HUES64 (cell line): ENCODE results near the gene PPM1E.
"Not testable (repeated sequence)": the region's sequence is repeated elsewhere in the genome, so short reads cannot be mapped to it uniquely, and the experiment has no call there.

Source experiments
- H3K27ac ChIP-seq: 2 replicates; pipeline ENCODE4 v1.7.0; 2013; ENCODE audit warnings: low read depth, low read length, inconsistent platforms
- H3K27me3 ChIP-seq: 2 replicates; pipeline ENCODE4 v1.6.1; 2013; ENCODE audit warnings: mild to moderate bottlenecking, low read length; ENCODE audit not compliant: insufficient read depth
- H3K36me3 ChIP-seq: 2 replicates; pipeline ENCODE4 v1.6.1; 2013; ENCODE audit warnings: mild to moderate bottlenecking, low read length; ENCODE audit not compliant: insufficient read depth
- H3K4me1 ChIP-seq: 2 replicates; pipeline ENCODE4 v1.6.1; 2013; ENCODE audit warnings: mild to moderate bottlenecking, low read length, moderate library complexity; ENCODE audit not compliant: insufficient read depth
- H3K4me3 ChIP-seq: 2 replicates; pipeline ENCODE4 v1.5.1; 2013; ENCODE audit warnings: mild to moderate bottlenecking, low read length, moderate library complexity
- H3K9ac ChIP-seq: 2 replicates; pipeline ENCODE4 v1.6.1; 2013; ENCODE audit warnings: mild to moderate bottlenecking, low read depth, low read length
- H3K9me3 ChIP-seq: 2 replicates; pipeline ENCODE4 v1.6.1; 2013; ENCODE audit warnings: low read depth, low read length; ENCODE audit not compliant: insufficient read depth
- WGBS: fragments of 150-250, 120-280 bp; methylation state at CpG from one replicate; pipeline ENCODE4 v1.1.7; 2013; ENCODE audit warnings: missing lambda C conversion rate; 5-methylcytosine and 5-hydroxymethylcytosine counted together

Gene PPM1E

GRCh38 chr17:58749627-58750026, 6.0 kb upstream of the PPM1E start:
- H3K36me3 ChIP-seq, H3K27ac ChIP-seq, H3K4me3 ChIP-seq, H3K9me3 ChIP-seq, H3K4me1 ChIP-seq, H3K9ac ChIP-seq, H3K27me3 ChIP-seq: not testable (repeated sequence)

DNA sequence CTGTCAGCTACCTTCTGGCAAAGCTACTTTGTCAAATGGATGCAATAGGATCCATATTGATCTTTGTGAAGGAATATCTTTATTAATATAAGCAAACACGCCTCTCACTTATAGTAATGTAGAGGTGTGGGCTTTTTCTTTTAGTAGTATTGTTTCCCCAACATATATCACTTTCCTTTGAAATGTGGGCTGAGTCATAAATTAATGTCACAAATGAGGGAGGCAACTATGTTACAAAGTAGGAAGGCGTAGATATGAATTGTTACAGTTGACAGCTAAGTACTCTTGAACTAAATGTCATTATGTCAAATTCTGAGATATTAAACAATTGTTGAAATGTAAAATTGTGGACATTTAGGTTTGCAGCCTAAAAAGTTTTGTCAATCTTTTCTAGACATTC, 2.6 kb upstream of the PPM1E start:
- 95% methylated on average over 1 of the region's 2 CpGs for WGBS
- Histone ChIP-seq H3K9me3 (no peaks in the 10 kb centered on the region), H3K9ac (no peak overlapping the region), H3K36me3 (no peaks in the 10 kb centered on the region), H3K4me1 (peaks cover 6% of the 10 kb centered on the region; the same call in 1 of the 2 replicates), H3K27me3 (peaks cover 27% of the 10 kb centered on the region), H3K27ac (no peak overlapping the region), H3K4me3 (no peak overlapping the region)

DNA sequence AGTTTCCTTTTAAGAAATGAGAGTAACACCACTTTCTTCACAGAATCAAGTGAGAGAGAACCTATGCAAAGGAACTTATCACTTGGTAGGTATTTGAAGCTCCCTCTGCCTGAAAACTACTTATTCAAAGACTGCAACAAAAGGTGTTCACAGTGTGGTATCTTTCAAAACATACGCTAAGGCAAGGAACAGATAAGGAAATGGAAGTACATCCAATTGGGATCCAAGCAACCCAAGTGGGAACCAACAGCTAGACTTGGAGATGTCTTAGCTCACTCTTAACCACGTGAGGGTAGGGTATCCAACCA, 431 bp upstream of the PPM1E start:
- H3K27me3 ChIP-seq, result peaks cover 28% of the 10 kb centered on the region
- WGBS, result 36% methylated on average over 2 of the region's 2 CpGs
- H3K4me3 ChIP-seq, result peak overlapping the region; percentile 69
- no peak overlapping the region for H3K27ac ChIP-seq
- peaks cover 6% of the 10 kb centered on the region; the same call in 1 of the 2 replicates for H3K4me1 ChIP-seq
- no peaks in the 10 kb centered on the region for H3K9me3 ChIP-seq
- no peaks in the 10 kb centered on the region for H3K36me3 ChIP-seq
- H3K9ac ChIP-seq, result no peak overlapping the region

DNA sequence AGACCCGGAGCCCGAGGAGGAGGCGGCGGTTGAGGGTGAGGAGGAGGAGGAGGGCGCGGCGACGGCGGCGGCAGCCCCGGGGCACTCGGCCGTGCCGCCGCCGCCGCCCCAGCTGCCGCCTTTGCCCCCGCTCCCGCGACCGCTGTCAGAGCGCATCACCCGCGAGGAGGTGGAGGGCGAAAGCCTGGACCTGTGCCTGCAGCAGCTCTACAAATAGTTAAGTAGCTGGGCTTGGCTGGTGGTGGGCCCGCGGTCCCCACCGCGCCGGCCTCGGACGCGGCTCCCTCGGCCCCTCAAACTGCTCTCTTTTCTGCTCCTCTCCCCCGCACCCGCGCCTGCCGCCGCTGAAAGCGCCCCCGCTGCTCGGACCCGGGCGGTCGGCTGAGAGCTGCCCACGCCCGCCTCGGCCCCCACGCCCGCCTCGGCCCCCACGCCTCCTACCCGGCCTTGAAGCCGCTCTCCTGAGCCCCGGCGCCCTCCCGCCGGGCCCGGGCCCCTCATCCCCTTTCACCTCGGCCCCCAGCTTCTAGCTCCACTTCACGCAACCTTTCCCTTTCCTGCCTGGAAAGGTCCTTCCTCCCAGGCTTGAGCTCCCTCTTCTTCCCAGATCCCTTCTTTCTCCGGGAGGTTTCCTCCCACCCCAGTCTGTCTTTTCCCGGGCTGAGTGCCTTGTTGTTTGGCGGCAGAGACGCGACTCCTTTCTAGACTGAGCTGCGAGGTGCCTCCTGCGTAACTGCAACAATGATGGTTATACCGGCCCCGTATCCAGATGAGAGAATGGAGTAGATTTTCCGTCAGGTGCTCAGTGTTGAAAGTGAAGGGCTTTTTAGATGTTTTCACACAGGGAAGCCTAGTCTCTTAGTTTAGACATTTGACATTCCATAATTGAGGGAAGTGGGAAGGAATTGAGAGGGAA, 850 bp downstream of the PPM1E start:
- peak overlapping the region; percentile 44 for H3K9ac ChIP-seq
- H3K9me3 ChIP-seq, result no peaks in the 10 kb centered on the region
- peaks cover 6% of the 10 kb centered on the region; the same call in 1 of the 2 replicates for H3K4me1 ChIP-seq
- peak overlapping the region; percentile 69 for H3K4me3 ChIP-seq
- no peak overlapping the region for H3K27ac ChIP-seq
- no peaks in the 10 kb centered on the region for H3K36me3 ChIP-seq
- peaks cover 28% of the 10 kb centered on the region for H3K27me3 ChIP-seq
- WGBS, result under 1% methylated on average over 71 of the region's 72 CpGs

DNA sequence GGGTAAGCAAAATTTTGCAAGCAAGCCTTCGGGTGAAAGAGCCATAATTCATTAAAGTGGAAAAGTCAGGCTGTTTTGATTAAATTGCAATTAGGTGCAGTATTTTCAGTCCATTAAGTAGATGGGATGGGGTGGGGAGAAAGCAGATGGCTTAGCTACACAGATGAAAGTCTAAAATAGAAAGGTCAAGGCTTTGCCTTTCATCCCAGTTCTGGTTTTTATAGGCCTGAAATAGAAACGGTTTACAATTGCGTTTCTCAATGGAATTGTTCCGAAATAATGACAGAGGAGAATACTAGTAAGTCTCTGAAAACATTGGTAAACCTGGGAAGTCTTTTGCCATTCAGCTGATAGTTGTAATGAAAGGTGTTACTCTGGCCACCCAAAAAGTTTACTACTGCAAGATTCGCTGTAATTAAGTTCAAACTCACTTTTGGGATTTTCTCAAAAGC, 1.5 kb downstream of the PPM1E start:
- Histone ChIP-seq H3K36me3 (no peaks in the 10 kb centered on the region), H3K4me1 (peaks cover 6% of the 10 kb centered on the region; the same call in 1 of the 2 replicates), H3K9me3 (no peaks in the 10 kb centered on the region), H3K9ac (peak overlapping the region; percentile 44; the same call in 1 of the 2 replicates), H3K4me3 (peak overlapping the region; percentile 69), H3K27me3 (peaks cover 28% of the 10 kb centered on the region), H3K27ac (no peak overlapping the region)
- 73% methylated on average over 5 of the region's 5 CpGs for WGBS

DNA sequence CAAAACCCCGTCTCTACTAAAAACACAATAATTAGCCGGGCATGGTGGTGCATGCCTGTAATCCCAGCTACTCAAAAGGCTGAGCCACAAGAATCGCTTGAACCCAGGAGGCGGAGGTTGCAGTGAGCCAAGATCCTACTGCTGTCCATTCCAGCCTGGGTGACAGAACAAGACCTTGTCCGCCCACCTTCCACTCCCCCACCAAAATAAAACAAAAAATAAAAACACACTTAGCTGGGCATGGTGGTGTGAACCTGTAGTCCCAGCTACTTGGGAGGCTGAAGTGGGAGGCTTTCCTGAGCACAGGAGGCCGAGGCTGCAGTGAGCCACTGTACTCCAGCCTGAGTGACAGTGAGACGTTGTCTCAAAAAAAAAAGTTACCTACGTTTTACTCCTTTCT, 3.2 kb downstream of the PPM1E start:
- H3K9ac ChIP-seq, result no peak overlapping the region
- peaks cover 25% of the 10 kb centered on the region for H3K27me3 ChIP-seq
- 93% methylated on average over 8 of the region's 8 CpGs for WGBS

DNA sequence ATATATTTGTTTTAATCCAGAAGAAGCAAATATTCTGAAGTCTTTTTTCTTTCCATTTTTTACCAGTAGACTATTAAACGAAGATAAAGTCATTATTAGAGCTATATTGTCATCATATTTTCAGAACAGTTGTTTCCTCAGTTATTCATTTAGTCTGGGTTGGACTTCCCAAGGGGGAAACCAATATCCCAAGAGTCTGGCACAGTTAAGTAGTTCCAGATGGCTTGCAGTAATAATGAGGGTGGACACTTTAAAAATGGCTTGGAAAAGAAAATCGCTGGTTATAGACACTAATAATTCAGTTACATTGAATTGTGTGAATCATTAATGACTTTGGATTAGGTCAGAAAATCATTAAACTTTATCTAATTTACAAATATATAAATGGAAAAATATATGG, 3.9 kb downstream of the PPM1E start:
- 100% methylated on average over 1 of the region's 2 CpGs for WGBS
- H3K27ac ChIP-seq, result no peak overlapping the region
- peaks cover 25% of the 10 kb centered on the region for H3K27me3 ChIP-seq
- H3K4me3 ChIP-seq, result no peak overlapping the region
- H3K36me3 ChIP-seq, result no peaks in the 10 kb centered on the region
- H3K4me1 ChIP-seq, result peaks cover 6% of the 10 kb centered on the region; the same call in 1 of the 2 replicates
- no peaks in the 10 kb centered on the region for H3K9me3 ChIP-seq
- no peak overlapping the region for H3K9ac ChIP-seq

More for the DNA sequence above, 3.2 kb downstream of the PPM1E start:
- H3K36me3 ChIP-seq, result no peaks in the 10 kb centered on the region
- H3K4me3 ChIP-seq, result no peak overlapping the region
- peaks cover 6% of the 10 kb centered on the region; the same call in 1 of the 2 replicates for H3K4me1 ChIP-seq
- no peaks in the 10 kb centered on the region for H3K9me3 ChIP-seq
- no peak overlapping the region for H3K27ac ChIP-seq

DNA sequence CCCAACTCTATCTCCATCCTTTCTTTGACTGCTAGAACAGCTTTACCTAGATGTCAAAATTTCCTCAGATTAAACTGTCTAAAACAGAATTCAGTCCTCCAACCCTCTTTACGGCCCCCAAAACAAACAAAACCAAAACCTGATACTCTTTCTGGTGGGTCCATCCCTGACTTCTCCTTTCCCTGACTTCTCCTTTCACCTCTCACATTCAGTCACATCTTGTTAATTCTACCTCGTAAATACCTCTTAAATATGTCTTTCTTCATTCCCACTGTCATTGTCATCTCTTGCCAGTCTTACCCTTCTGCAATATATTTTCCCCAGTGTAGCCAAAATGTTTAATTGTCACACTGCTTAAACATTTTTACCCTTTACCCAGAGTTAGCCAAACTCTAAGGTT, 4.6 kb downstream of the PPM1E start:
- Histone ChIP-seq H3K27me3 (peaks cover 20% of the 10 kb centered on the region), H3K9ac (no peak overlapping the region), H3K27ac (no peak overlapping the region), H3K36me3 (no peaks in the 10 kb centered on the region), H3K4me1 (peaks cover 6% of the 10 kb centered on the region; the same call in 1 of the 2 replicates), H3K9me3 (no peaks in the 10 kb centered on the region), H3K4me3 (no peak overlapping the region)
- 90% methylated on average over 2 of the region's 2 CpGs for whole genome bisulfite sequencing

- no peak overlapping the region for H3K4me3 ChIP-seq
- H3K36me3 ChIP-seq, result no peaks in the 10 kb centered on the region
- no peaks in the 10 kb centered on the region for H3K27me3 ChIP-seq
- H3K9me3 ChIP-seq, result no peaks in the 10 kb centered on the region
- H3K27ac ChIP-seq, result no peak overlapping the region
- no peaks in the 10 kb centered on the region for H3K4me1 ChIP-seq
- no peak overlapping the region for H3K9ac ChIP-seq
- no CpG with 5 or more reads among the region's 1 CpG for WGBS
These were observed 7.6 kb downstream of the PPM1E start for GRCh38 chr17:58763263-58763662.

GRCh38 chr17:58764373-58764772, 8.7 kb downstream of the PPM1E start:
- H3K27ac ChIP-seq, result no peak overlapping the region
- 93% methylated on average over 4 of the region's 5 CpGs for WGBS
- no peaks in the 10 kb centered on the region for H3K9me3 ChIP-seq
- no peaks in the 10 kb centered on the region for H3K36me3 ChIP-seq
- H3K4me1 ChIP-seq, result no peaks in the 10 kb centered on the region
- H3K27me3 ChIP-seq, result no peaks in the 10 kb centered on the region
- H3K9ac ChIP-seq, result no peak overlapping the region
- no peak overlapping the region for H3K4me3 ChIP-seq

DNA sequence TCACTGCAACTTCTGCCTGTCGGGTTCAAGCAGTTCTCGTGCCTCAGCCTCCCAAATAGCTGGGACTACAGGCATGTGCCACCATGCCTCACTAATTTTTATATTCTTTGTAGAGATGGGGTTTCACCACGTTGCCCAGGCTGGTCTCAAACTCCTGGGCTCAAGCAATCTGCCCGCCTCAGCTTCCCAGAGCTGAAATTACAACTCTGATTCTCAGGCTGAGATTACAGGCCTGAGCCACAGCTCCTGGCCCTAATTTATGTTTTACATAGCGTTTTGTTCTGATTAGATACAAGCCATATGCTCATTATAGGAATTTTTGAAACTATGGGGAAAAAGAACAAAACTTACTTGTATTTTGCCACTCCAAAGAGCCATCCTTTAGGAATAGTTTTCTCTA, 22.8 kb downstream of the PPM1E start:
- H3K4me1 ChIP-seq, H3K4me3 ChIP-seq, H3K27me3 ChIP-seq, H3K9me3 ChIP-seq, H3K36me3 ChIP-seq, H3K9ac ChIP-seq, H3K27ac ChIP-seq: not testable (repeated sequence)
- 90% methylated on average over 5 of the region's 5 CpGs for WGBS
